HCT116 (cell line): Measurements from ENCODE around the gene SRSF11. TPM values are rescaled to one million over a fixed set of nuclear protein-coding genes. Genes with fewer than 3 reads are reported as not detected.

ENCODE experiments used
- ATAC-seq: fragments of 200-7000 bp; cut with Tn5 transposase; 2 replicates; pipeline ENCODE4 v1.9.1; 2020; ENCODE audit warnings: mild to moderate bottlenecking, moderate library complexity
- BruUV-seq: library from RNA; stranded (reverse); fragments of 400-500 nt; replicated peaks from 2 replicates; lab custom pipeline; 2021; lab: Mats Ljungman, UMichigan
- CTCF ChIA-PET: fragments of 300-600 bp; sonication (Branson Sonifier 250); formaldehyde crosslinking; loops from one replicate; lab custom pipeline; 2021; ENCODE audit warnings: antibody characterized with exemption; lab: Charles Lee
- POLR2A ChIA-PET: fragments of 300-600, 350-600 bp; sonication (Branson Sonifier 250); formaldehyde crosslinking; loops from one replicate; lab custom pipeline; 2021; ENCODE audit warnings: antibody characterized with exemption; lab: Charles Lee
- RAD21 ChIA-PET, 2 experiments: fragments of 300-600 bp; sonication (Branson Sonifier 250); formaldehyde crosslinking; loops; one replicate each; lab custom pipeline; 2023; ENCODE audit warnings: low total read pairs in 2 of 2; ENCODE audit not compliant: uncharacterized antibody in 2 of 2, unreplicated experiment in 2 of 2, low non-redundant PET in 1 of 2; lab: Charles Lee
- DNase-seq: peaks from one replicate; pipeline ENCODE4 v3.0.0-alpha.2; 2010; ENCODE audit warnings: low read depth, low spot score
- H2AFZ ChIP-seq: fragments of 200-600 bp; shearing (Covaris generic), sonication (generic); 2 replicates; pipeline ENCODE4 v1.6.1; 2017; ENCODE audit warnings: low read depth, mixed run types, mixed read lengths, antibody characterized with exemption, low read length; ENCODE audit not compliant: poor library complexity, severe bottlenecking
- H3K27ac ChIP-seq: 2 replicates; pipeline ENCODE4 v1.5.1; 2012; ENCODE audit warnings: low read depth, low read length
- H3K27me3 ChIP-seq: fragments of 200-600 bp; sonication (generic); 2 replicates; pipeline ENCODE4 v1.6.1; 2016; ENCODE audit warnings: mixed run types, low read length, mixed read lengths; ENCODE audit not compliant: insufficient read depth
- H3K36me3 ChIP-seq, 2 experiments: fragments of 200-500 bp in 1 of 2; fragments of 200-600 bp in 1 of 2; sonication (Bioruptor generic) in 1 of 2; sonication (generic) in 1 of 2; 2 replicates each; pipeline versions ENCODE4 v1.5.1 to v1.6.1; 2014 to 2016; ENCODE audit warnings: low read length in 2 of 2, inconsistent platforms in 1 of 2, mixed read lengths in 1 of 2, mixed run types in 1 of 2; ENCODE audit not compliant: insufficient read depth in 2 of 2, control insufficient read depth in 1 of 2
- H3K4me1 ChIP-seq, 2 experiments: fragments of 200-600 bp in 1 of 2; sonication (generic) in 1 of 2; 2 replicates each; pipeline versions ENCODE4 v1.5.1 to v1.6.1; 2012 to 2017; ENCODE audit warnings: low read length in 2 of 2, inconsistent platforms in 1 of 2, mild to moderate bottlenecking in 1 of 2, mixed read lengths in 1 of 2, mixed run types in 1 of 2, moderate library complexity in 1 of 2; ENCODE audit not compliant: insufficient read depth in 2 of 2, control insufficient read depth in 1 of 2
- H3K4me2 ChIP-seq: fragments of 200-600 bp; sonication (generic); 2 replicates; pipeline ENCODE4 v1.6.1; 2017; ENCODE audit warnings: mixed run types, low read length, mixed read lengths
- H3K4me3 ChIP-seq, 2 experiments: fragments of 200-600 bp in 1 of 2; sonication (generic) in 1 of 2; replicated peaks in 1 of 2; 2 replicates each; pipeline ENCODE4 v1.5.1; 2011 to 2016; ENCODE audit warnings: low read length in 2 of 2, control low read depth in 1 of 2, low read depth in 1 of 2, mild to moderate bottlenecking in 1 of 2, mixed read lengths in 1 of 2, mixed run types in 1 of 2
- H3K79me2 ChIP-seq: fragments of 200-600 bp; sonication (generic); 2 replicates; pipeline ENCODE4 v1.6.1; 2017; ENCODE audit warnings: mild to moderate bottlenecking, mixed run types, low read length, moderate library complexity, mixed read lengths; ENCODE audit not compliant: insufficient read depth
- H3K9ac ChIP-seq: fragments of 200-600 bp; sonication (generic); 2 replicates; pipeline ENCODE4 v1.6.1; 2016; ENCODE audit warnings: low read length, mixed read lengths
- H3K9me2 ChIP-seq: fragments of 200-600 bp; sonication (generic), shearing (Covaris generic); 2 replicates; pipeline ENCODE4 v1.6.1; 2017; ENCODE audit warnings: mixed run types, mild to moderate bottlenecking, moderate library complexity; ENCODE audit not compliant: insufficient read depth
- H3K9me3 ChIP-seq, 2 experiments: fragments of 200-500 bp in 1 of 2; fragments of 200-600 bp in 1 of 2; sonication (Bioruptor generic) in 1 of 2; sonication (generic) in 1 of 2; 2 replicates each; pipeline ENCODE4 v1.6.1; 2014 to 2017; ENCODE audit warnings: low read length in 2 of 2, mixed read lengths in 2 of 2, inconsistent platforms in 1 of 2, low read depth in 1 of 2, mild to moderate bottlenecking in 1 of 2, mixed run types in 1 of 2, moderate library complexity in 1 of 2; ENCODE audit not compliant: control insufficient read depth in 1 of 2, insufficient read depth in 1 of 2
- H4K20me1 ChIP-seq: fragments of 200-600 bp; sonication (generic), shearing (Covaris generic); 2 replicates; pipeline ENCODE4 v1.6.1; 2017; ENCODE audit warnings: mixed run types, mild to moderate bottlenecking, moderate library complexity; ENCODE audit not compliant: insufficient read depth
- ATF3 ChIP-seq: IDR thresholded peaks from 2 replicates; pipeline ENCODE4 v1.6.1; 2012
- CBX3 ChIP-seq: IDR thresholded peaks from 2 replicates; pipeline ENCODE4 v1.6.1; 2012; ENCODE audit warnings: low read depth
- CEBPB ChIP-seq: IDR thresholded peaks from 2 replicates; pipeline ENCODE4 v1.6.1; 2012; ENCODE audit warnings: low read depth
- EGR1 ChIP-seq: IDR thresholded peaks from 2 replicates; pipeline ENCODE4 v1.6.1; 2012; ENCODE audit warnings: low read depth
- EZH2 ChIP-seq: fragments of 200-600 bp; sonication (generic); IDR thresholded peaks from 2 replicates; pipeline ENCODE4 v1.6.1; 2017; ENCODE audit warnings: antibody characterized with exemption, mixed run types
- FOSL1 ChIP-seq: IDR thresholded peaks from 2 replicates; pipeline ENCODE4 v1.6.1; 2012; ENCODE audit warnings: low read depth
- JUND ChIP-seq: IDR thresholded peaks from 2 replicates; pipeline ENCODE4 v1.6.1; 2012
- POLR2AphosphoS5 ChIP-seq: IDR thresholded peaks from 2 replicates; pipeline ENCODE4 v1.6.1; 2011; ENCODE audit warnings: mild to moderate bottlenecking, low read depth, low read length, moderate library complexity
- RAD21 ChIP-seq: IDR thresholded peaks from 2 replicates; pipeline ENCODE4 v1.6.1; 2012; ENCODE audit warnings: low read depth, mild to moderate bottlenecking
- SIN3A ChIP-seq: IDR thresholded peaks from 2 replicates; pipeline ENCODE4 v1.6.1; 2012; ENCODE audit warnings: low read depth
- SP1 ChIP-seq: IDR thresholded peaks from 2 replicates; pipeline ENCODE4 v1.6.1; 2012; ENCODE audit warnings: low read depth
- SRF ChIP-seq: IDR thresholded peaks from 2 replicates; pipeline ENCODE4 v1.6.1; 2012; ENCODE audit warnings: low read depth
- TCF7L2 ChIP-seq: IDR thresholded peaks from 2 replicates; pipeline ENCODE4 v1.7.0; 2011; ENCODE audit warnings: borderline replicate concordance, inconsistent platforms; ENCODE audit not compliant: insufficient read depth, insufficient read length; ENCODE audit errors: extremely low read depth
- ZNF274 ChIP-seq: fragments of 200-500 bp; sonication (Bioruptor generic); IDR thresholded peaks from 2 replicates; pipeline ENCODE4 v1.6.1; 2014; ENCODE audit warnings: mild to moderate bottlenecking, low read depth, low read length, inconsistent platforms
- intact Hi-C: fragments of 100-400 bp; cut with micrococcal nuclease; formaldehyde crosslinking; loops from 2 replicates; pipeline ENCODE4 v1.10.0; 2022
- total RNA-seq: library from RNA; stranded (reverse); gene quantifications from one replicate; pipeline ENCODE4 v1.2.1, GENCODE V29; 2021; ENCODE audit not compliant: unreplicated experiment
- TF ChIP-seq, protein P1 (sequence below): IDR thresholded peaks from 2 replicates; pipeline ENCODE4 v1.6.1; 2012
- TF ChIP-seq, protein P2 (sequence below): IDR thresholded peaks from 2 replicates; pipeline ENCODE4 v1.6.1; 2012; ENCODE audit warnings: low read depth

SRSF11 gene
- total RNA-seq, 1 experiment from 2014 or later: 166 TPM

DNA sequence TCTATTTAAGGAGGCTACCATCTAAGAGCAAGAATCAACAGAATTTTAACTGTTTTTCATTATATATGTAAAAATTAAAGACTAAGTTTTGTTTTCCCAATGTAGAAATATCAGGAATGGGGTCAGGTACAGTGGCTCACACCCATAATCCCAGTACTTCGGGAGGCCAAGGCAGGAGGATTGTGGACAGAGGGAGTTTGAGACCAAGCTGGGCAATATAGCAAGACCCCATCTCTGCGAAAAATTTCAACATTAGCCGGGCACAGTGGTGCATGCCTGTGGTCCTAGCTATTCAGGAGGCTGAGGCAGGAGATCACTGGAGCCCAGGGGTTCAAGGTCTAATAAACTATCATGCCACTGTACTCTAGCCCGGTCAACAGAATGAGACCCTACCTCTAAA lies 21.1 kb upstream of the SRSF11 start:
- Histone ChIP-seq H3K36me3 (no peaks in the 10 kb centered on the region), H3K4me3 (no peak overlapping the region), H3K9ac (no peak overlapping the region), H4K20me1 (peaks cover 3% of the 10 kb centered on the region; the same call in 1 of the 2 replicates), H3K27me3 (no peaks in the 10 kb centered on the region)
- CTCF ChIA-PET: no interaction called here
- RAD21 ChIA-PET: no interaction called here
- POLR2A ChIA-PET: no interaction called here
- no TSS peak for BruUV-seq
- DNase-seq: no peak
- TF ChIP-seq TCF7L2 (no peak), ZNF274 (no peak), SP1 (no peak), JUND (no peak), CBX3 (no peak), RAD21 (no peak), SIN3A (no peak)
- TF ChIP-seq, all 23 proteins: peak for 0
- peaks cover 79% of the 10 kb centered on the region for H3K79me2 ChIP-seq
- no peak overlapping the region for H3K27ac ChIP-seq
- H3K4me1 ChIP-seq: peaks cover 0 to 8% of the 10 kb centered on the region in 2 experiments; a peak in 2 of 4 replicates
- no peak overlapping the region for H2AFZ ChIP-seq
- ATAC-seq: no peak
- no peaks in the 10 kb centered on the region for H3K9me3 ChIP-seq
- no peaks in the 10 kb centered on the region for H3K9me2 ChIP-seq
- no peak overlapping the region for H3K4me2 ChIP-seq
- intact Hi-C loops: no loop called here

DNA sequence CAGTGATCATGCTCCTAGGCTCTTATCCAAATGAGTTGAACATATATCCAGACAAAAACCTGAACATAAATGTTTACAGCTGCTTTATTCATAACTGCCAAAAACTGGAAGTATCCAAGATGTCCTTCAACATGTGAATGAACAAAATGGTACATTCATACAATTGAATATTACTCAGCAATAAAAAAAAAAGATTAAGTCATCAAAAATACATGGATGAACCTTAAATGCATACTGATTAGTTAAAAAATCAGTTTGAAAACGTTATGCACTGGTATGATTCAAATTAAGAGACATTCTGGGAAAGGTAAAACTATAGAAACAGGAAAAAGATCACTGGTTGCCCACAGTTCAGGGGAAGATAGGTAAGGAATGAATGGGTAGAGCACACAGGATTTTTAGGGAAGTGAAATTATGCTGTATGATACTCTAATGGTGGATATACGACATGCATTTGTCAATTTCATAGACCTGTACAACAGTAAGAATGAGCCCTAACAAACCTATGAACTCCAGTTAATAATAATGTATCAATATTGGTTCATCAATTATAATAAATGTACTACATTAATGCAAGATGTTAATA lies 18.9 kb upstream of the SRSF11 start:
- Histone ChIP-seq H2AFZ (no peak overlapping the region), H3K9ac (no peak overlapping the region), H3K4me3 (no peak overlapping the region), H3K36me3 (no peaks in the 10 kb centered on the region; a peak in 1 of 4 replicates), H3K4me1 (peaks cover 8 to 16% of the 10 kb centered on the region in 2 experiments; a peak in 3 of 4 replicates), H4K20me1 (no peaks in the 10 kb centered on the region), H3K27ac (no peak overlapping the region), H3K9me3 (no peaks in the 10 kb centered on the region), H3K27me3 (no peaks in the 10 kb centered on the region), H3K79me2 (peaks cover 90% of the 10 kb centered on the region), H3K4me2 (no peak overlapping the region), H3K9me2 (no peaks in the 10 kb centered on the region)
- ChIA-PET CTCF (no interaction called here), POLR2A (no interaction called here), RAD21 (no interaction called here)
- DNase-seq (no peak), ATAC-seq (no peak)
- BruUV-seq: no TSS peak
- intact Hi-C loops: no loop called here
- TF ChIP-seq FOSL1: no peak
- TF ChIP-seq SRF: no peak
- no peak for TF ChIP-seq RAD21
- TF ChIP-seq, protein P1, sequence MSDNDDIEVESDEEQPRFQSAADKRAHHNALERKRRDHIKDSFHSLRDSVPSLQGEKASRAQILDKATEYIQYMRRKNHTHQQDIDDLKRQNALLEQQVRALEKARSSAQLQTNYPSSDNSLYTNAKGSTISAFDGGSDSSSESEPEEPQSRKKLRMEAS: no peak
- TF ChIP-seq ATF3: no peak
- TF ChIP-seq, protein P2, sequence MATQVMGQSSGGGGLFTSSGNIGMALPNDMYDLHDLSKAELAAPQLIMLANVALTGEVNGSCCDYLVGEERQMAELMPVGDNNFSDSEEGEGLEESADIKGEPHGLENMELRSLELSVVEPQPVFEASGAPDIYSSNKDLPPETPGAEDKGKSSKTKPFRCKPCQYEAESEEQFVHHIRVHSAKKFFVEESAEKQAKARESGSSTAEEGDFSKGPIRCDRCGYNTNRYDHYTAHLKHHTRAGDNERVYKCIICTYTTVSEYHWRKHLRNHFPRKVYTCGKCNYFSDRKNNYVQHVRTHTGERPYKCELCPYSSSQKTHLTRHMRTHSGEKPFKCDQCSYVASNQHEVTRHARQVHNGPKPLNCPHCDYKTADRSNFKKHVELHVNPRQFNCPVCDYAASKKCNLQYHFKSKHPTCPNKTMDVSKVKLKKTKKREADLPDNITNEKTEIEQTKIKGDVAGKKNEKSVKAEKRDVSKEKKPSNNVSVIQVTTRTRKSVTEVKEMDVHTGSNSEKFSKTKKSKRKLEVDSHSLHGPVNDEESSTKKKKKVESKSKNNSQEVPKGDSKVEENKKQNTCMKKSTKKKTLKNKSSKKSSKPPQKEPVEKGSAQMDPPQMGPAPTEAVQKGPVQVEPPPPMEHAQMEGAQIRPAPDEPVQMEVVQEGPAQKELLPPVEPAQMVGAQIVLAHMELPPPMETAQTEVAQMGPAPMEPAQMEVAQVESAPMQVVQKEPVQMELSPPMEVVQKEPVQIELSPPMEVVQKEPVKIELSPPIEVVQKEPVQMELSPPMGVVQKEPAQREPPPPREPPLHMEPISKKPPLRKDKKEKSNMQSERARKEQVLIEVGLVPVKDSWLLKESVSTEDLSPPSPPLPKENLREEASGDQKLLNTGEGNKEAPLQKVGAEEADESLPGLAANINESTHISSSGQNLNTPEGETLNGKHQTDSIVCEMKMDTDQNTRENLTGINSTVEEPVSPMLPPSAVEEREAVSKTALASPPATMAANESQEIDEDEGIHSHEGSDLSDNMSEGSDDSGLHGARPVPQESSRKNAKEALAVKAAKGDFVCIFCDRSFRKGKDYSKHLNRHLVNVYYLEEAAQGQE: no peak
- TF ChIP-seq EZH2: no peak
- TF ChIP-seq CBX3: no peak
- TF ChIP-seq CEBPB: no peak
- TF ChIP-seq EGR1: no peak
- no peak for TF ChIP-seq JUND
- TF ChIP-seq SP1: no peak
- TF ChIP-seq POLR2AphosphoS5: no peak
- no peak for TF ChIP-seq SIN3A
